ENCODE results near the gene DDR1.

- TF ChIP-seq, protein P1, sequence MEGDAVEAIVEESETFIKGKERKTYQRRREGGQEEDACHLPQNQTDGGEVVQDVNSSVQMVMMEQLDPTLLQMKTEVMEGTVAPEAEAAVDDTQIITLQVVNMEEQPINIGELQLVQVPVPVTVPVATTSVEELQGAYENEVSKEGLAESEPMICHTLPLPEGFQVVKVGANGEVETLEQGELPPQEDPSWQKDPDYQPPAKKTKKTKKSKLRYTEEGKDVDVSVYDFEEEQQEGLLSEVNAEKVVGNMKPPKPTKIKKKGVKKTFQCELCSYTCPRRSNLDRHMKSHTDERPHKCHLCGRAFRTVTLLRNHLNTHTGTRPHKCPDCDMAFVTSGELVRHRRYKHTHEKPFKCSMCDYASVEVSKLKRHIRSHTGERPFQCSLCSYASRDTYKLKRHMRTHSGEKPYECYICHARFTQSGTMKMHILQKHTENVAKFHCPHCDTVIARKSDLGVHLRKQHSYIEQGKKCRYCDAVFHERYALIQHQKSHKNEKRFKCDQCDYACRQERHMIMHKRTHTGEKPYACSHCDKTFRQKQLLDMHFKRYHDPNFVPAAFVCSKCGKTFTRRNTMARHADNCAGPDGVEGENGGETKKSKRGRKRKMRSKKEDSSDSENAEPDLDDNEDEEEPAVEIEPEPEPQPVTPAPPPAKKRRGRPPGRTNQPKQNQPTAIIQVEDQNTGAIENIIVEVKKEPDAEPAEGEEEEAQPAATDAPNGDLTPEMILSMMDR (IDR thresholded peaks at IDR 0.05), result no peak
- TF ChIP-seq REST (IDR thresholded peaks at IDR 0.05; ENCODE audit: insufficient read depth in 1 of 2, low read depth in 2 of 2, low read length in 1 of 2), result no peak
Observed at GRCh38 chr6:30857112-30857511, 27.2 kb upstream of the DDR1 start.

Data from Panc1 (cell line).